KOPT-K1 (cell line): ENCODE data around the gene B4GALT6.

Experiments
- H3K27ac ChIP-seq: fragments of 200-600 bp; sonication (generic); 2 replicates; pipeline ENCODE4 v1.5.1; 2016; ENCODE audit warnings: antibody characterized with exemption, mild to moderate bottlenecking, low read depth, low read length; ENCODE audit not compliant: poor library complexity, severe bottlenecking
- H3K36me3 ChIP-seq: fragments of 200-600 bp; sonication (generic); 2 replicates; pipeline ENCODE4 v1.5.1; 2017; ENCODE audit warnings: antibody characterized with exemption, mild to moderate bottlenecking, low read length, moderate library complexity; ENCODE audit not compliant: insufficient read depth
- H3K9me3 ChIP-seq: fragments of 200-600 bp; sonication (generic); 2 replicates; pipeline ENCODE4 v1.5.1; 2017; ENCODE audit warnings: antibody characterized with exemption, low read length, mild to moderate bottlenecking; ENCODE audit not compliant: insufficient read depth, poor library complexity, severe bottlenecking

Gene B4GALT6

GRCh38 chr18:31585991-31586390 is 98.4 kb downstream of the B4GALT6 start:
- H3K36me3 ChIP-seq = no peaks in the 10 kb centered on the region
- H3K27ac ChIP-seq = no peak overlapping the region
- no peaks in the 10 kb centered on the region for H3K9me3 ChIP-seq

GRCh38 chr18:31583185-31583854 is 101.1 kb downstream of the B4GALT6 start:
- Histone ChIP-seq H3K27ac (no peak overlapping the region), H3K9me3 (no peaks in the 10 kb centered on the region), H3K36me3 (no peaks in the 10 kb centered on the region)

GRCh38 chr18:31581498-31582197 is 102.7 kb downstream of the B4GALT6 start:
- Histone ChIP-seq H3K27ac (no peak overlapping the region), H3K36me3 (no peaks in the 10 kb centered on the region), H3K9me3 (no peaks in the 10 kb centered on the region)

- H3K9me3 ChIP-seq = no peaks in the 10 kb centered on the region
- H3K27ac ChIP-seq = no peak overlapping the region
- H3K36me3 ChIP-seq = no peaks in the 10 kb centered on the region
Measured at GRCh38 chr18:31579375-31579774, 105.0 kb downstream of the B4GALT6 start.

- H3K36me3 ChIP-seq = no peaks in the 10 kb centered on the region
- H3K9me3 ChIP-seq = no peaks in the 10 kb centered on the region
- no peak overlapping the region for H3K27ac ChIP-seq
Measured at GRCh38 chr18:31578126-31578525, 106.3 kb downstream of the B4GALT6 start.

GRCh38 chr18:31577195-31577594 is 107.2 kb downstream of the B4GALT6 start:
- H3K36me3 ChIP-seq = no peaks in the 10 kb centered on the region
- H3K9me3 ChIP-seq = no peaks in the 10 kb centered on the region
- H3K27ac ChIP-seq = no peak overlapping the region

- H3K27ac ChIP-seq = no peak overlapping the region
- H3K36me3 ChIP-seq = no peaks in the 10 kb centered on the region
- H3K9me3 ChIP-seq = no peaks in the 10 kb centered on the region
Measured at GRCh38 chr18:31576670-31577069, 107.7 kb downstream of the B4GALT6 start.

GRCh38 chr18:31575515-31576257 is 108.7 kb downstream of the B4GALT6 start:
- no peaks in the 10 kb centered on the region for H3K9me3 ChIP-seq
- no peak overlapping the region for H3K27ac ChIP-seq
- H3K36me3 ChIP-seq = no peaks in the 10 kb centered on the region

GRCh38 chr18:31574359-31574758 is 110.0 kb downstream of the B4GALT6 start:
- Histone ChIP-seq H3K27ac (no peak overlapping the region), H3K36me3 (no peaks in the 10 kb centered on the region), H3K9me3 (no peaks in the 10 kb centered on the region)
